AG04449 (cell line): Measurements from ENCODE around the gene APAF1.

Experiments used
- CTCF ChIA-PET: fragments of 350-600 bp; formaldehyde crosslinking; extraction: SDS; loops from one replicate; lab custom pipeline; 2021; ENCODE audit warnings: antibody characterized with exemption; lab: Yijun Ruan, JAX
- POLR2A ChIA-PET: fragments of 400-600, 350-600 bp; formaldehyde crosslinking; extraction: SDS; loops from one replicate; lab custom pipeline; 2020; ENCODE audit warnings: antibody characterized with exemption, inconsistent platforms; lab: Yijun Ruan, JAX
- DNase-seq: peaks from one replicate; pipeline ENCODE4 v3.0.0-alpha.2; 2010; ENCODE audit warnings: low read depth, low spot score
- H3K4me3 ChIP-seq: 2 replicates; pipeline ENCODE4 v1.5.1; 2011; ENCODE audit warnings: low read depth, mild to moderate bottlenecking, control low read depth, low read length
- TF ChIP-seq, protein P1 (sequence below): IDR thresholded peaks from one replicate; pipeline ENCODE4 v1.5.1; 2011; ENCODE audit warnings: mild to moderate bottlenecking, moderate library complexity, low read length, control low read depth, inconsistent platforms; ENCODE audit not compliant: insufficient read depth; ENCODE audit errors: missing control alignments

The APAF1 gene

DNA sequence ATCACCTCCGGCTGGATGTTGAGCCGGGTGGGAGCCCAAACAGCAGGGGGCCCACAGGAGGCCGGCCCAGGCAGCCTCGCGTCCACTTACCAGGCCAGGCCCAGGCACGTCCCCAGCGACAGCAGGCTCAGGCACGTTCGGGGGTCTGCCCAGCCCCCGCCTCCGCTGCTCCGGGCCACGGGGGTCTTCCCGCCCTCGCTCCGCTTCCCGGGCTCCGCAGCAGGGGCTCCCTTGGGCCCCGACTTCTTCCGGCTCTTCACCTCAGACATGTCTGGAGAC is 718 bp upstream of the APAF1 start:
- TF ChIP-seq, protein P1, sequence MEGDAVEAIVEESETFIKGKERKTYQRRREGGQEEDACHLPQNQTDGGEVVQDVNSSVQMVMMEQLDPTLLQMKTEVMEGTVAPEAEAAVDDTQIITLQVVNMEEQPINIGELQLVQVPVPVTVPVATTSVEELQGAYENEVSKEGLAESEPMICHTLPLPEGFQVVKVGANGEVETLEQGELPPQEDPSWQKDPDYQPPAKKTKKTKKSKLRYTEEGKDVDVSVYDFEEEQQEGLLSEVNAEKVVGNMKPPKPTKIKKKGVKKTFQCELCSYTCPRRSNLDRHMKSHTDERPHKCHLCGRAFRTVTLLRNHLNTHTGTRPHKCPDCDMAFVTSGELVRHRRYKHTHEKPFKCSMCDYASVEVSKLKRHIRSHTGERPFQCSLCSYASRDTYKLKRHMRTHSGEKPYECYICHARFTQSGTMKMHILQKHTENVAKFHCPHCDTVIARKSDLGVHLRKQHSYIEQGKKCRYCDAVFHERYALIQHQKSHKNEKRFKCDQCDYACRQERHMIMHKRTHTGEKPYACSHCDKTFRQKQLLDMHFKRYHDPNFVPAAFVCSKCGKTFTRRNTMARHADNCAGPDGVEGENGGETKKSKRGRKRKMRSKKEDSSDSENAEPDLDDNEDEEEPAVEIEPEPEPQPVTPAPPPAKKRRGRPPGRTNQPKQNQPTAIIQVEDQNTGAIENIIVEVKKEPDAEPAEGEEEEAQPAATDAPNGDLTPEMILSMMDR: no peak
- no peak for DNase-seq
- CTCF ChIA-PET: interaction anchor here (0.8 to 1.7 kb wide), 8 partner anchors 8 to 153 kb away, joined by 3 to 6 read pairs (median 4); no protein-coding TSS in a partner anchor
- POLR2A ChIA-PET: interaction anchor here (0.7 to 1.6 kb wide), 4 partner anchors 8 to 51 kb away, joined by 3 to 5 read pairs (median 4); partner anchors contain the start of gene SLC25A3
- peak overlapping the region; percentile 92 for H3K4me3 ChIP-seq

DNA sequence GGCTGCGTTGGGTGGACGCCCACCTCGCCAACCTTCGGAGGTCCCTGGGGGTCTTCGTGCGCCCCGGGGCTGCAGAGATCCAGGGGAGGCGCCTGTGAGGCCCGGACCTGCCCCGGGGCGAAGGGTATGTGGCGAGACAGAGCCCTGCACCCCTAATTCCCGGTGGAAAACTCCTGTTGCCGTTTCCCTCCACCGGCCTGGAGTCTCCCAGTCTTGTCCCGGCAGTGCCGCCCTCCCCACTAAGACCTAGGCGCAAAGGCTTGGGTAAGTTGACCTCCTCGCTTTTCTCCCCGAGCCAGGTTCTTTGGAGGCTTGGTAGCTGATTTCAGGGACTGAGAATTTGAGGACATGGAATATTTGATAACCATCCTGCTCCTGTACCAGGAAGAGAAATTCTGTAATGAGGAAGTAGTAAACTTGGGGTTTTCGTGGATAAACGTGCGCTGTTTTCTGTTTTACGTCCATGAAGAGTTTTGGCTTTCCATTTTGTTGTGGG is 530 bp downstream of the APAF1 start:
- POLR2A ChIA-PET: no interaction called here
- peak overlapping the region; percentile 92 for H3K4me3 ChIP-seq

DNA sequence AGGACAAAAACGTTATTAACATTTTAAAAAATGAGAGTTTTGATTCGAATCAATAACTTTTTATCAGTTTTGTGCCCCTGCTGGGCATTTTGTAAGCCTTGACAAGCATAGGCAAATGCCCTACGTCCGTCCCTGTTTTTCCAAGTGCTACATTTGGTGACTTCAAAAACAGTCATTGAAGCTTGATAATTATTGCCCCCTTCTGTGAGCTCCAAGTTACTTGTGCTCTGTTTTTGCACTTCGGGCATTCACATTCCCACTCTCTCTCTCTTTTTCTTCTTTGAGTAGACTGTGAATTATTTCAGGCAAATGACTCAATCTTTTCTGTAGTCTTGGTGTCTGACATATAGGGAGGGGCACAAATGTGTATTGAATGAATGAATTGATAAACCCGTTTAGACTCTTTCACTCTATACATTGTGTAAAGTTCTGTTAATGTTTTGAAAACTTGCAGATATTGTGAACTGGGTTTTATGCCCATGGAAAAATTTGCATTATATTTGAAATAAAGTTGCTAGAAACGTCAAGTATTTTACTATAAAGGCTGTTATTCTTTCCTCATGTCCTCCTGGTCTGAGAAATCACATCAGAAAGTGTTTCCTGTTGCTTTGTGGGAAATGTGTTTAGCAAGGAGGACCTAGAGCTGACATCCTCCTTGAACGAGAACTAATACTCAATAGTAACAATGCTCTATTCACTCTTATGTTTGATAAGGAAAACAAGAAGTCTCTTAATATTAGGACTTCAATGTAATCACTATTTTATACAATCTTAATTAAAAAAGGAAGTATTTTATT is 1.4 kb downstream of the APAF1 start:
- ChIA-PET POLR2A (interaction anchor here (0.6 kb wide), 1 partner anchor 15 kb away, joined by 3 read pairs; no protein-coding TSS in a partner anchor), CTCF (interaction anchor here (0.9 to 1.6 kb wide), 5 partner anchors 16 to 229 kb away, joined by 3 to 9 read pairs (median 4); no protein-coding TSS in a partner anchor)
- TF ChIP-seq, protein P1: no peak
- DNase-seq: no peak
- H3K4me3 ChIP-seq: peak overlapping the region; percentile 92

More for the DNA sequence above, 530 bp downstream of the APAF1 start:
- CTCF ChIA-PET: interaction anchor here (0.9 to 1.6 kb wide), 4 partner anchors 17 to 221 kb away, joined by 3 to 9 read pairs (median 4); no protein-coding TSS in a partner anchor
- TF ChIP-seq, protein P1: no peak
- no peak for DNase-seq

DNA sequence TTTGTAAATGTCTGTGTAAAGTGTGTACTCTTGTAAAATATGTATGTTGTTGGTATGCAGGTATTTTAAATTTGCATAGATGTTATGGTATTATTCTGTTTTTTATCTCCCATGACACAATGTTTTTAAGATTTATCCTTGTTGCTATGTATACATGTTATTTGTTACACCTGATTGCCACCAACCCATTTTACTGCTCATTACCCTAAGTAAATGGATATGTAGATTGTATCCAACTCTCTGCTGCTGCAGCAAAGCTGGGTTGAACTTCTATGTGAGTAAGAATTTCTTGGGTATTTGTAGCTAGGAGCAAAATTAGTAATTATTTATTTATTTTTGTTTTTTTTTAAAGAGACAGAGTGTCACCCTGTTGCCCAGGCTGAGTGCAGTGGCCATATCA is 6.2 kb downstream of the APAF1 start:
- TF ChIP-seq, protein P1: no peak
- ChIA-PET CTCF (interaction anchor here (0.8 to 7.6 kb wide), 8 partner anchors 12 to 234 kb away, joined by 3 to 89 read pairs (median 10); no protein-coding TSS in a partner anchor), POLR2A (no interaction called here)
- no peak for DNase-seq
- no peak overlapping the region for H3K4me3 ChIP-seq

DNA sequence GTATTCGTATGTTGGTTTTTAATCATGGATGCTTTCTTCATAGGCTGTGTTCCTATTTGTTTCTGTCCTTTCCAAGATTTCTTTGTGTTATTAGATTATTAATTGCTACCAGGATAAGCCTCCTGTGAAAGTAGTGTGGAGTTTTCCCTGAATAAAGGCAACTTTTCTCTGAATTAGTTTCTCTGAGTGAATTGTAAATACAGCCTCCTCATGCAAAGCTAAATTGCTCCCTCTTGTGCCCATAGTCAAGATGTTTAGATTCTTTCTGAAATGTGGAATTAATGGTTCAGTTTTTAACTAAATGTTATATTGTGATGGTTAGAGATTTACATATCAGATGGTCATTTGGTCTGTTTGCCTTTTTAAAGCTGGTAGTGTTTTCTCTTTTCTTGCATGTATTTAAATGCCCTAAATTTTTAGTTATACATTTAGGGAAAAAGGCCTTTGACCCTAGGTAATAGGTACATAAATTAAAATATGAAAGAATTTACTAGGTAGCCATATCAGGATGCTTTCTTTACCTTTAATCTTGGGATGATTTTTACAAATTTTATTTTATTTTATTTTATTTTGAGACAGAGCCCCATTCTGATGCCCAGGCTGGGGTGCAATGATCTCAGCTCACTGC is 8.9 kb downstream of the APAF1 start:
- no peak overlapping the region for H3K4me3 ChIP-seq
- DNase-seq: no peak
- TF ChIP-seq, protein P1: peak; percentile 42
- POLR2A ChIA-PET: no interaction called here
- CTCF ChIA-PET: interaction anchor here (0.6 to 7.6 kb wide), 28 partner anchors 9 to 283 kb away, joined by 3 to 89 read pairs (median 3); partner anchors contain the start of genes APAF1 and IKBIP
